ENCODE results near the gene SYCE3.

SYCE3 gene

GRCh38 chr22:50600538-50600937, 37.8 kb upstream of the SYCE3 start, which contains the start of gene MAPK8IP2:
MAPK8IP2 (plus strand) TSS chr22:50600793; CDS start chr22:50600819, 26 bp downstream.
- peak; percentile 38 for DNase-seq (ENCODE audit: low spot score)

- peak; percentile 74 for DNase-seq (ENCODE audit: low spot score)
Observed at GRCh38 chr22:50599816-50600455, 37.2 kb upstream of the SYCE3 start.

- DNase-seq (ENCODE audit: low spot score), result no peak
Observed at GRCh38 chr22:50597097-50597496, 34.4 kb upstream of the SYCE3 start.

- DNase-seq (ENCODE audit: low spot score), result no peak
Observed at GRCh38 chr22:50595189-50595588, 32.5 kb upstream of the SYCE3 start.

GRCh38 chr22:50587407-50587806, 24.7 kb upstream of the SYCE3 start:
- DNase-seq (ENCODE audit: low spot score), result no peak

GRCh38 chr22:50586416-50586815, 23.7 kb upstream of the SYCE3 start:
- no peak for DNase-seq (ENCODE audit: low spot score)

GRCh38 chr22:50585781-50586180, 23.1 kb upstream of the SYCE3 start:
- no peak for DNase-seq (ENCODE audit: low spot score)

GRCh38 chr22:50585238-50585637, 22.5 kb upstream of the SYCE3 start:
- DNase-seq (ENCODE audit: low spot score), result no peak

- DNase-seq (ENCODE audit: low spot score), result no peak
Observed at GRCh38 chr22:50584106-50585096, 21.7 kb upstream of the SYCE3 start.

GRCh38 chr22:50583294-50583861, 20.7 kb upstream of the SYCE3 start:
- DNase-seq (ENCODE audit: low spot score), result no peak

- DNase-seq (ENCODE audit: low spot score), result peak; percentile 99
Observed at GRCh38 chr22:50582493-50583293, 20.0 kb upstream of the SYCE3 start, which contains the start of gene CHKB. CHKB (minus strand) TSS chr22:50582849; CDS start chr22:50582781, 68 bp downstream.

GRCh38 chr22:50581950-50582492, 19.3 kb upstream of the SYCE3 start:
- no peak for DNase-seq (ENCODE audit: low spot score)

GRCh38 chr22:50581031-50581949, 18.6 kb upstream of the SYCE3 start:
- no peak for DNase-seq (ENCODE audit: low spot score)

GRCh38 chr22:50579752-50580151, 17.0 kb upstream of the SYCE3 start:
- DNase-seq (ENCODE audit: low spot score), result no peak

- DNase-seq (ENCODE audit: low spot score), result no peak
Observed at GRCh38 chr22:50578776-50579310, 16.1 kb upstream of the SYCE3 start.

GRCh38 chr22:50577987-50578775, 15.5 kb upstream of the SYCE3 start, which contains the start of gene CPT1B:
CPT1B (minus strand) TSS chr22:50578427; CDS start chr22:50577915, 512 bp downstream.
- no peak for DNase-seq (ENCODE audit: low spot score)

GRCh38 chr22:50577697-50577986, 14.9 kb upstream of the SYCE3 start:
- DNase-seq (ENCODE audit: low spot score), result no peak

- DNase-seq (ENCODE audit: low spot score), result no peak
Observed at GRCh38 chr22:50576806-50577696, 14.3 kb upstream of the SYCE3 start.

All from germinal center (tissue), 1 donor.